ENCODE measurements around the gene C6orf89. TPM values are rescaled to one million over a fixed set of nuclear protein-coding genes. Genes with fewer than 3 reads are reported as not detected.

Gene C6orf89
- total RNA-seq, 1 experiment from 2014 or later = 13.2 TPM

DNA sequence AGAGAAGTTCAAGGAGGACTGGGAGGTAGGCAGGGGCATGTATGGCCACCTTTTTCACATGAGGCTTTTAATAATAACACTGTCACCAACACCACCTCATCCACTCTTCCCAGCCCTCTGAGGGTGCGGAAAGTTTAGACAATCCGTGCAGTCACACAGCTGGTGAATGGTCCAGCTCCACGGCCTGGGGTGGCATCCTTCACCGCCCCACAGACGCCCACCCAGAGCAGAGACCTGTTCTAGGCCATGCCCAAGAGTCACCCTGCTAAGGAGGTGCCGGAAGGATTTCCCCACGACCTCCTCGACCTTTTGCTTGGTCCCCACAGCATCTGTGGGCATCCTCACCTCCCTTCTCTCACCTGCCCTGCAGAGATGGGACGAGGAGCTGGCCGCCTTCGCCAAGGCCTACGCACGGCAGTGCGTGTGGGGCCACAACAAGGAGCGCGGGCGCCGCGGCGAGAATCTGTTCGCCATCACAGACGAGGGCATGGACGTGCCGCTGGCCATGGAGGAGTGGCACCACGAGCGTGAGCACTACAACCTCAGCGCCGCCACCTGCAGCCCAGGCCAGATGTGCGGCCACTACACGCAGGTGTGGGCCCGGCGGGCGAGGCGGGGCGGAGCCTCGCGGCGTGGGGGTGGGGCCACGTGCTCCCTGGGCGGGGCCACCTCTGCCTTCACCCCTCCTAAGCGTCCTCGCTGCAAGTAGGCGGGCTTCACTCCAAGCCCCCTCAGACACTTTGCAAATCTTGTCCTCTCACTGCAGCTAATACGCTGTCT lies 73.2 kb downstream of the C6orf89 start:
- TF ChIP-seq, protein P1, sequence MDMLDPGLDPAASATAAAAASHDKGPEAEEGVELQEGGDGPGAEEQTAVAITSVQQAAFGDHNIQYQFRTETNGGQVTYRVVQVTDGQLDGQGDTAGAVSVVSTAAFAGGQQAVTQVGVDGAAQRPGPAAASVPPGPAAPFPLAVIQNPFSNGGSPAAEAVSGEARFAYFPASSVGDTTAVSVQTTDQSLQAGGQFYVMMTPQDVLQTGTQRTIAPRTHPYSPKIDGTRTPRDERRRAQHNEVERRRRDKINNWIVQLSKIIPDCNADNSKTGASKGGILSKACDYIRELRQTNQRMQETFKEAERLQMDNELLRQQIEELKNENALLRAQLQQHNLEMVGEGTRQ (CRISPR knock-in tag; IDR thresholded peaks at IDR 0.05) = peak; percentile 84
- TF ChIP-seq SMAD3 (CRISPR knock-in tag; IDR thresholded peaks at IDR 0.05; ENCODE audit: borderline replicate concordance) (no peak), HMGXB4 (CRISPR knock-in tag; IDR thresholded peaks at IDR 0.05) (0 out of 2 replicates have a peak, but pooled peaks have one; percentile 45), SP1 (CRISPR knock-in tag; conservative IDR thresholded peaks at IDR 0.05) (0 out of 2 replicates have a peak, but pooled peaks have one; percentile 11), RELA (CRISPR knock-in tag; IDR thresholded peaks at IDR 0.05; ENCODE audit: borderline replicate concordance) (0 out of 2 replicates have a peak, but pooled peaks have one; percentile 50), ZNF317 (CRISPR knock-in tag; IDR thresholded peaks at IDR 0.05; ENCODE audit: borderline replicate concordance, low read depth) (no peak), MAX (CRISPR knock-in tag; IDR thresholded peaks at IDR 0.05) (0 out of 2 replicates have a peak, but pooled peaks have one; percentile 40)
- TF ChIP-seq, protein P2, sequence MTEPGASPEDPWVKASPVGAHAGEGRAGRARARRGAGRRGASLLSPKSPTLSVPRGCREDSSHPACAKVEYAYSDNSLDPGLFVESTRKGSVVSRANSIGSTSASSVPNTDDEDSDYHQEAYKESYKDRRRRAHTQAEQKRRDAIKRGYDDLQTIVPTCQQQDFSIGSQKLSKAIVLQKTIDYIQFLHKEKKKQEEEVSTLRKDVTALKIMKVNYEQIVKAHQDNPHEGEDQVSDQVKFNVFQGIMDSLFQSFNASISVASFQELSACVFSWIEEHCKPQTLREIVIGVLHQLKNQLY (CRISPR knock-in tag; IDR thresholded peaks at IDR 0.05) = no peak
- TF ChIP-seq, protein P3, sequence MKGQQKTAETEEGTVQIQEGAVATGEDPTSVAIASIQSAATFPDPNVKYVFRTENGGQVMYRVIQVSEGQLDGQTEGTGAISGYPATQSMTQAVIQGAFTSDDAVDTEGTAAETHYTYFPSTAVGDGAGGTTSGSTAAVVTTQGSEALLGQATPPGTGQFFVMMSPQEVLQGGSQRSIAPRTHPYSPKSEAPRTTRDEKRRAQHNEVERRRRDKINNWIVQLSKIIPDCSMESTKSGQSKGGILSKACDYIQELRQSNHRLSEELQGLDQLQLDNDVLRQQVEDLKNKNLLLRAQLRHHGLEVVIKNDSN (CRISPR knock-in tag; IDR thresholded peaks at IDR 0.05) = peak; percentile 76
- Mint-ChIP-seq H3K27ac (no peak overlapping the region; the same call in 1 of the 2 replicates), H3K4me3 (no peak overlapping the region), H3K9me3 (no peaks in the 10 kb centered on the region), H3K27me3 (ENCODE audit: low read depth) (no peaks in the 10 kb centered on the region), H3K4me1 (peaks cover 13% of the 10 kb centered on the region), H3K36me3 (no peaks in the 10 kb centered on the region)
- CTCF ChIA-PET = interaction anchor here (1.0 to 1.8 kb wide), 3 partner anchors 18 to 74 kb away, joined by 3 to 7 read pairs (median 3); no protein-coding TSS in a partner anchor
- DNase-seq (ENCODE audit: low spot score) = peak; percentile 75
- POLR2A ChIA-PET = no interaction called here
- ATAC-seq = peak; percentile 79

GRCh38 chr6:36959555-36960250 lies 74.0 kb downstream of the C6orf89 start:
- POLR2A ChIA-PET = no interaction called here
- no peaks in the 10 kb centered on the region for H3K36me3 Mint-ChIP-seq
- CTCF ChIA-PET = interaction anchor here (1.0 to 1.8 kb wide), 3 partner anchors 18 to 75 kb away, joined by 3 to 7 read pairs (median 3); no protein-coding TSS in a partner anchor
- TF ChIP-seq, protein P4, sequence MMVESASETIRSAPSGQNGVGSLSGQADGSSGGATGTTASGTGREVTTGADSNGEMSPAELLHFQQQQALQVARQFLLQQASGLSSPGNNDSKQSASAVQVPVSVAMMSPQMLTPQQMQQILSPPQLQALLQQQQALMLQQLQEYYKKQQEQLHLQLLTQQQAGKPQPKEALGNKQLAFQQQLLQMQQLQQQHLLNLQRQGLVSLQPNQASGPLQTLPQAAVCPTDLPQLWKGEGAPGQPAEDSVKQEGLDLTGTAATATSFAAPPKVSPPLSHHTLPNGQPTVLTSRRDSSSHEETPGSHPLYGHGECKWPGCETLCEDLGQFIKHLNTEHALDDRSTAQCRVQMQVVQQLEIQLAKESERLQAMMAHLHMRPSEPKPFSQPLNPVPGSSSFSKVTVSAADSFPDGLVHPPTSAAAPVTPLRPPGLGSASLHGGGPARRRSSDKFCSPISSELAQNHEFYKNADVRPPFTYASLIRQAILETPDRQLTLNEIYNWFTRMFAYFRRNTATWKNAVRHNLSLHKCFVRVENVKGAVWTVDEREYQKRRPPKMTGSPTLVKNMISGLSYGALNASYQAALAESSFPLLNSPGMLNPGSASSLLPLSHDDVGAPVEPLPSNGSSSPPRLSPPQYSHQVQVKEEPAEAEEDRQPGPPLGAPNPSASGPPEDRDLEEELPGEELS (CRISPR knock-in tag; IDR thresholded peaks at IDR 0.05) = no peak
- TF ChIP-seq ZNF121 (CRISPR knock-in tag; IDR thresholded peaks at IDR 0.05) = peak; percentile 78
- no peak overlapping the region for H3K27ac Mint-ChIP-seq
- H3K4me3 Mint-ChIP-seq = no peak overlapping the region
- H3K27me3 Mint-ChIP-seq (ENCODE audit: low read depth) = no peaks in the 10 kb centered on the region
- H3K9me3 Mint-ChIP-seq = no peaks in the 10 kb centered on the region
- H3K4me1 Mint-ChIP-seq = peaks cover 14% of the 10 kb centered on the region
- DNase-seq (ENCODE audit: low spot score) (no peak), ATAC-seq (no peak)

Measured in WTC11 (cell line).